ENCODE results near the gene EIF6.
"Not testable (repeated sequence)": the region's sequence is repeated elsewhere in the genome, so short reads cannot be mapped to it uniquely, and the experiment has no call there.

Gene EIF6

GRCh38 chr20:35254448-35254999, 30.0 kb downstream of the EIF6 start:
- no peak for DNase-seq (ENCODE audit: low spot score)

- DNase-seq (ENCODE audit: low spot score) = no peak
These were observed 31.6 kb downstream of the EIF6 start for GRCh38 chr20:35253010-35253409.

GRCh38 chr20:35252598-35252997, 32.0 kb downstream of the EIF6 start:
- DNase-seq (ENCODE audit: low spot score) = not testable (repeated sequence)

GRCh38 chr20:35252037-35252461, 32.5 kb downstream of the EIF6 start:
- no peak for DNase-seq (ENCODE audit: low spot score)

- DNase-seq (ENCODE audit: low spot score) = no peak
These were observed 33.0 kb downstream of the EIF6 start for GRCh38 chr20:35251613-35251940.

GRCh38 chr20:35248641-35249475, 35.7 kb downstream of the EIF6 start:
- DNase-seq (ENCODE audit: low spot score) = peak; percentile 40

- no peak for DNase-seq (ENCODE audit: low spot score)
These were observed 37.8 kb downstream of the EIF6 start for GRCh38 chr20:35246723-35247122.

GRCh38 chr20:35243986-35244385, 40.6 kb downstream of the EIF6 start:
- no peak for DNase-seq (ENCODE audit: low spot score)

GRCh38 chr20:35243317-35243716, 41.3 kb downstream of the EIF6 start:
- no peak for DNase-seq (ENCODE audit: low spot score)

GRCh38 chr20:35240811-35241293, 43.7 kb downstream of the EIF6 start:
- no peak for DNase-seq (ENCODE audit: low spot score)

- no peak for DNase-seq (ENCODE audit: low spot score)
These were observed 44.3 kb downstream of the EIF6 start for GRCh38 chr20:35240083-35240810.

GRCh38 chr20:35238735-35239134, 45.8 kb downstream of the EIF6 start:
- no peak for DNase-seq (ENCODE audit: low spot score)

- no peak for DNase-seq (ENCODE audit: low spot score)
These were observed 46.4 kb downstream of the EIF6 start for GRCh38 chr20:35238170-35238569.

- no peak for DNase-seq (ENCODE audit: low spot score)
These were observed 47.1 kb downstream of the EIF6 start for GRCh38 chr20:35237486-35237885.

GRCh38 chr20:35235881-35236280, 48.7 kb downstream of the EIF6 start:
- no peak for DNase-seq (ENCODE audit: low spot score)

GRCh38 chr20:35232575-35232974, 52.0 kb downstream of the EIF6 start:
- DNase-seq (ENCODE audit: low spot score) = peak; percentile 61
